Measurements from ENCODE around the gene SSR1. TPM values are rescaled to one million over a fixed set of nuclear protein-coding genes. Genes with fewer than 3 reads are reported as not detected.

Gene SSR1
- total RNA-seq, 1 experiment from 2014 or later: 102 TPM

GRCh38 chr6:7257521-7258230, 55.3 kb downstream of the SSR1 start:
- Histone ChIP-seq H2BK120ac (ENCODE audit: low read depth, low read length, poor library complexity, severe bottlenecking) (no peak overlapping the region), H4K5ac (ENCODE audit: insufficient read length, low read depth, low read length) (no peak overlapping the region), H3K56ac (ENCODE audit: insufficient read length, low read depth, low read length) (no peak overlapping the region), H3K9ac (ENCODE audit: extremely low read depth, insufficient read length, low read length) (no peak overlapping the region), H3K9me3 (ENCODE audit: control insufficient read depth, low read depth, low read length) (no peaks in the 10 kb centered on the region), H2BK5ac (ENCODE audit: insufficient read length, low read length) (no peak overlapping the region), H3K27me3 (ENCODE audit: insufficient read depth, low read length) (no peaks in the 10 kb centered on the region), H3K18ac (ENCODE audit: insufficient read length, low read depth, low read length) (no peak overlapping the region), H3K27ac (ENCODE audit: insufficient read length, low read depth, low read length) (no peak overlapping the region), H4K91ac (ENCODE audit: insufficient read length, low read depth, low read length) (no peak overlapping the region), H3T11ph (ENCODE audit: low read length) (no peak overlapping the region), H2AFZ (ENCODE audit: low read length) (no peak overlapping the region), H3K4me2 (ENCODE audit: insufficient read depth, insufficient read length, low read length) (no peak overlapping the region), H3K14ac (ENCODE audit: insufficient read depth, low read length) (no peak overlapping the region), H4K8ac (replicated peaks; ENCODE audit: insufficient read length, low read depth, low read length) (no peak overlapping the region), H3K23ac (ENCODE audit: insufficient read length, low read depth, low read length) (no peak overlapping the region), H2BK15ac (ENCODE audit: low read depth, low read length) (no peak overlapping the region), H3K79me1 (ENCODE audit: insufficient read depth, low read depth, low read length, poor library complexity, severe bottlenecking) (no peaks in the 10 kb centered on the region), H3K4ac (ENCODE audit: low read depth, low read length) (no peak overlapping the region), H2AK5ac (ENCODE audit: insufficient read length, low read length) (no peak overlapping the region), H3K23me2 (ENCODE audit: insufficient read length, low read depth, low read length, poor library complexity, severe bottlenecking) (peaks cover 3% of the 10 kb centered on the region), H2BK12ac (ENCODE audit: insufficient read length, low read depth, low read length) (no peak overlapping the region), H2BK20ac (ENCODE audit: low read depth, low read length, poor library complexity, severe bottlenecking) (no peak overlapping the region), H3K4me1 (ENCODE audit: insufficient read depth, low read length) (peaks cover 3% of the 10 kb centered on the region; the same call in 1 of the 2 replicates), H3K79me2 (ENCODE audit: insufficient read depth, low read length) (no peaks in the 10 kb centered on the region), H4K20me1 (ENCODE audit: control insufficient read depth, insufficient read depth, insufficient read length) (no peaks in the 10 kb centered on the region)
- no peak for TF ChIP-seq CTCF (conservative IDR thresholded peaks at IDR 0.05)
- Mint-ChIP-seq H3K9me3 (peaks cover 17 to 21% of the 10 kb centered on the region in 2 experiments), H3K4me1 (peaks cover 16 to 28% of the 10 kb centered on the region in 2 experiments), H3K4me3 (no peak overlapping the region), H3K27ac (peak overlapping the region in 1 of 3 experiments; percentile 31; a peak in 1 of 7 replicates), H3K36me3 (ENCODE audit: insufficient read depth in 1 of 3, low read depth in 3 of 3) (peaks cover 3 to 12% (median 11%) of the 10 kb centered on the region in 3 experiments; a peak in 5 of 7 replicates), H3K27me3 (ENCODE audit: low read depth) (peaks cover 16% of the 10 kb centered on the region)
- no peak for DNase-seq
- no CpG with 5 or more reads among the region's 18 CpGs for WGBS (ENCODE audit: extremely low coverage, insufficient read length, low lambda C conversion rate)

All from H9 (cell line).